H1 (cell line): ENCODE data around the gene CPSF7. TPM values are rescaled to one million over a fixed set of nuclear protein-coding genes. Genes with fewer than 3 reads are reported as not detected.

Source experiments
- CHD7 ChIP-seq: fragments of 300-600 bp; sonication (generic); IDR thresholded peaks from 2 replicates; pipeline ENCODE4 v1.7.1; 2012; ENCODE audit warnings: low read length, moderate library complexity, mild to moderate bottlenecking, inconsistent platforms; ENCODE audit not compliant: insufficient replicate concordance
- CTCF ChIP-seq, 3 experiments: IDR thresholded peaks; 1 replicate in 2 of 3; 2 replicates in 1 of 3; pipeline versions ENCODE4 v1.5.1 to v1.6.1; 2011; ENCODE audit warnings: low read length in 3 of 3, mild to moderate bottlenecking in 3 of 3, inconsistent platforms in 2 of 3, low read depth in 1 of 3, moderate library complexity in 1 of 3; ENCODE audit not compliant: insufficient read depth in 1 of 3; ENCODE audit errors: control extremely low read depth in 1 of 3
- EZH2 ChIP-seq: fragments of 200-600 bp; sonication (generic); IDR thresholded peaks from 2 replicates; pipeline ENCODE4 v1.7.1; 2012; ENCODE audit warnings: low read depth, mild to moderate bottlenecking, moderate library complexity, low read length, inconsistent platforms; ENCODE audit not compliant: severe bottlenecking
- GTF2F1 ChIP-seq: IDR thresholded peaks from 2 replicates; pipeline ENCODE4 v1.6.1; 2012; ENCODE audit warnings: low read depth, low read length, improper control_type of control experiment, borderline replicate concordance
- HDAC6 ChIP-seq: IDR thresholded peaks from one replicate; pipeline ENCODE4 v1.7.1; 2012; ENCODE audit warnings: low read depth, mild to moderate bottlenecking, inconsistent platforms, low read length, moderate library complexity
- KDM4A ChIP-seq: IDR thresholded peaks from one replicate; pipeline ENCODE4 v1.7.1; 2012; ENCODE audit warnings: low read depth, mild to moderate bottlenecking, moderate library complexity, low read length, inconsistent platforms; ENCODE audit not compliant: severe bottlenecking
- POLR2A ChIP-seq, 2 experiments: IDR thresholded peaks; 1 replicate in 1 of 2; 2 replicates in 1 of 2; pipeline ENCODE4 v1.6.1; 2011; ENCODE audit warnings: low read depth in 2 of 2, low read length in 2 of 2, mild to moderate bottlenecking in 2 of 2; ENCODE audit errors: control extremely low read depth in 1 of 2
- RXRA ChIP-seq: IDR thresholded peaks from 2 replicates; pipeline ENCODE4 v1.6.1; 2011; ENCODE audit warnings: low read depth, mild to moderate bottlenecking, low read length, moderate library complexity; ENCODE audit not compliant: insufficient read depth
- SIRT6 ChIP-seq: IDR thresholded peaks from one replicate; pipeline ENCODE4 v1.7.1; 2012; ENCODE audit warnings: low read length, inconsistent platforms
- SP2 ChIP-seq: IDR thresholded peaks from 2 replicates; pipeline ENCODE4 v1.6.1; 2012; ENCODE audit warnings: mild to moderate bottlenecking, low read length, inconsistent platforms
- polyA plus RNA-seq, 7 experiments: library from polyadenylated mRNA; depleted of rRNA in 3 of 7; stranded (reverse) in 5 of 7; unstranded in 2 of 7; fragments of >200 nt in 5 of 7; fragments of 200-250 nt in 2 of 7; gene quantifications; 1 replicate in 5 of 7; 2 replicates in 1 of 7; 4 replicates in 1 of 7; pipeline versions ENCODE4 v1.2.1 to v1.2.3, GENCODE V29; 2011 to 2013; ENCODE audit warnings: missing spikeins in 2 of 7, mixed read lengths in 2 of 7
- total RNA-seq: library from RNA; stranded (reverse); fragmentation: NEBNext Ultra II Directional; extraction: Animal tissue kit (Norgen Biotek cat#: 25700); gene quantifications from 2 replicates; pipeline ENCODE4 v1.2.1, GENCODE V29; 2021

Gene CPSF7
- total and polyA plus RNA-seq, 2 of the 8 experiments (the other 6 are each of a cell fraction or from before 2014, with no cell fraction given) = 95.9 to 122 TPM

GRCh38 chr11:61406067-61406466 lies 23.7 kb downstream of the CPSF7 start (continued):
- no peak for TF ChIP-seq CHD7
- no peak for TF ChIP-seq POLR2A (IDR thresholded peaks at IDR 0.05; ENCODE audit: control extremely low read depth in 1 of 2, low read depth in 2 of 2, low read length in 2 of 2)
- no peak for TF ChIP-seq HDAC6
- no peak for TF ChIP-seq SP2
- TF ChIP-seq GTF2F1 = no peak
- no peak for TF ChIP-seq EZH2
- no peak for TF ChIP-seq KDM4A
- no peak for TF ChIP-seq RXRA
- TF ChIP-seq SIRT6 = no peak
- no peak for TF ChIP-seq CTCF (IDR thresholded peaks at IDR 0.05; ENCODE audit: control extremely low read depth in 1 of 3, insufficient read depth in 1 of 3, low read depth in 1 of 3, low read length in 3 of 3)
